Nephron progenitor cell (in vitro differentiated cells): ENCODE data around the gene RPS6KA2.

Source experiments
- DNase-seq: peaks from one replicate; pipeline ENCODE4 v3.0.0; 2021
- H3K27ac Mint-ChIP-seq: 2 replicates; pipeline ENCODE4 v1.8.0; 2021; ENCODE audit warnings: mild to moderate bottlenecking, moderate library complexity, mixed read lengths
- H3K27me3 Mint-ChIP-seq: 2 replicates; pipeline ENCODE4 v1.8.0; 2021; ENCODE audit warnings: mild to moderate bottlenecking, low read depth, mixed read lengths; ENCODE audit not compliant: poor library complexity
- H3K36me3 Mint-ChIP-seq: 2 replicates; pipeline ENCODE4 v1.8.0; 2021; ENCODE audit warnings: low read depth, mixed read lengths
- H3K4me1 Mint-ChIP-seq: 2 replicates; pipeline ENCODE4 v1.8.0; 2021; ENCODE audit warnings: mixed read lengths
- H3K4me3 Mint-ChIP-seq: 2 replicates; pipeline ENCODE4 v1.8.0; 2021; ENCODE audit warnings: mild to moderate bottlenecking, moderate library complexity, mixed read lengths
- H3K9me3 Mint-ChIP-seq: 2 replicates; pipeline ENCODE4 v1.8.0; 2021; ENCODE audit warnings: mild to moderate bottlenecking, moderate library complexity, mixed read lengths
- CTCF ChIP-seq: fragments of 200-600 bp; sonication (generic); IDR thresholded peaks from 2 replicates; pipeline ENCODE4 v1.5.0; 2021; ENCODE audit warnings: antibody characterized with exemption

RPS6KA2 gene

GRCh38 chr6:166614171-166614583 is 12.9 kb downstream of the RPS6KA2 start:
- Mint-ChIP-seq H3K27ac (peak overlapping the region; percentile 88), H3K4me1 (peaks cover 87% of the 10 kb centered on the region), H3K4me3 (peak overlapping the region; percentile 56)

GRCh38 chr6:166613027-166613426 is 14.0 kb downstream of the RPS6KA2 start:
- Mint-ChIP-seq H3K36me3 (peaks cover 6% of the 10 kb centered on the region), H3K27me3 (peaks cover 9% of the 10 kb centered on the region), H3K9me3 (no peaks in the 10 kb centered on the region), H3K4me1 (peaks cover 76% of the 10 kb centered on the region), H3K4me3 (peak overlapping the region; percentile 51), H3K27ac (peak overlapping the region; percentile 92)
- DNase-seq = no peak
- no peak for TF ChIP-seq CTCF

More at GRCh38 chr6:166614171-166614583, 12.9 kb downstream of the RPS6KA2 start:
- no peaks in the 10 kb centered on the region for H3K9me3 Mint-ChIP-seq
- DNase-seq = no peak
- peaks cover 14% of the 10 kb centered on the region for H3K27me3 Mint-ChIP-seq
- TF ChIP-seq CTCF = no peak
- peaks cover 17% of the 10 kb centered on the region for H3K36me3 Mint-ChIP-seq

GRCh38 chr6:166612471-166612881 is 14.6 kb downstream of the RPS6KA2 start:
- Mint-ChIP-seq H3K36me3 (peaks cover under 1% of the 10 kb centered on the region), H3K4me1 (peaks cover 71% of the 10 kb centered on the region), H3K9me3 (no peaks in the 10 kb centered on the region), H3K27me3 (peaks cover 9% of the 10 kb centered on the region), H3K4me3 (peak overlapping the region; percentile 51), H3K27ac (peak overlapping the region; percentile 92)
- peak; percentile 36 for DNase-seq
- no peak for TF ChIP-seq CTCF

- peaks cover 9% of the 10 kb centered on the region for H3K27me3 Mint-ChIP-seq
- DNase-seq = no peak
- H3K9me3 Mint-ChIP-seq = no peaks in the 10 kb centered on the region
- H3K4me3 Mint-ChIP-seq = no peak overlapping the region
- no peak for TF ChIP-seq CTCF
- H3K36me3 Mint-ChIP-seq = no peaks in the 10 kb centered on the region
- H3K27ac Mint-ChIP-seq = no peak overlapping the region
- peaks cover 62% of the 10 kb centered on the region for H3K4me1 Mint-ChIP-seq
Measured at GRCh38 chr6:166611631-166612030, 15.4 kb downstream of the RPS6KA2 start.

- Mint-ChIP-seq H3K36me3 (no peaks in the 10 kb centered on the region), H3K9me3 (no peaks in the 10 kb centered on the region), H3K27me3 (peaks cover 7% of the 10 kb centered on the region), H3K4me3 (no peak overlapping the region), H3K27ac (no peak overlapping the region), H3K4me1 (peaks cover 47% of the 10 kb centered on the region)
- TF ChIP-seq CTCF = no peak
- no peak for DNase-seq
Measured at GRCh38 chr6:166610069-166610468, 17.0 kb downstream of the RPS6KA2 start.

GRCh38 chr6:166608774-166609173 is 18.3 kb downstream of the RPS6KA2 start:
- H3K4me1 Mint-ChIP-seq = peaks cover 34% of the 10 kb centered on the region
- no peak overlapping the region for H3K27ac Mint-ChIP-seq
- H3K27me3 Mint-ChIP-seq = peaks cover 3% of the 10 kb centered on the region
- no peaks in the 10 kb centered on the region for H3K36me3 Mint-ChIP-seq
- TF ChIP-seq CTCF = no peak
- no peak for DNase-seq
- H3K9me3 Mint-ChIP-seq = no peaks in the 10 kb centered on the region
- no peak overlapping the region for H3K4me3 Mint-ChIP-seq
